GM12878 (cell line): ENCODE results near the gene TBCE. TPM values are rescaled to one million over a fixed set of nuclear protein-coding genes. Genes with fewer than 3 reads are reported as not detected.
A peak's percentile ranks its signal among the peaks of the same experiment; 100 is the strongest.

Source experiments
- ATF7 ChIP-seq: fragments of 450-650 bp; IDR thresholded peaks from 2 replicates; pipeline ENCODE4 v1.6.1; 2016; ENCODE audit warnings: low read depth, mild to moderate bottlenecking
- BHLHE40 ChIP-seq, 2 experiments: fragments of 450-650 bp in 1 of 2; IDR thresholded peaks; 2 replicates each; pipeline ENCODE4 v1.6.1; 2011 to 2017; ENCODE audit warnings: low read depth in 2 of 2, borderline replicate concordance in 1 of 2, improper control_type of control experiment in 1 of 2, low read length in 1 of 2, mild to moderate bottlenecking in 1 of 2
- EED ChIP-seq: sonication (generic); IDR thresholded peaks from 2 replicates; pipeline ENCODE4 v1.6.1; 2016; ENCODE audit warnings: antibody characterized with exemption, low read depth
- IKZF2 ChIP-seq, 2 experiments: fragments of 450-650 bp; IDR thresholded peaks; 2 replicates each; pipeline ENCODE4 v1.6.1; 2017; ENCODE audit warnings: mild to moderate bottlenecking in 2 of 2, moderate library complexity in 2 of 2
- PML ChIP-seq: IDR thresholded peaks from 2 replicates; pipeline ENCODE4 v1.6.1; 2012; ENCODE audit warnings: low read length, inconsistent platforms
- SMAD5 ChIP-seq: IDR thresholded peaks from 2 replicates; pipeline ENCODE4 v1.6.1; 2016; ENCODE audit warnings: antibody characterized with exemption, low read depth
- TCF3 ChIP-seq: IDR thresholded peaks from 2 replicates; pipeline ENCODE4 v1.6.1; 2012; ENCODE audit warnings: low read depth, mild to moderate bottlenecking, low read length, borderline replicate concordance; ENCODE audit not compliant: insufficient read depth
- ZNF274 ChIP-seq: IDR thresholded peaks from one replicate; pipeline ENCODE4 v1.8.0; 2011; ENCODE audit not compliant: insufficient read length, insufficient read depth
- polyA plus RNA-seq, 11 experiments: library from polyadenylated mRNA; depleted of rRNA in 4 of 11; unstranded in 6 of 11; stranded (reverse) in 5 of 11; fragments of >200 nt; fragmentation: Nextera tagmentation in 4 of 11; fragmentation: Illumina TruSeq in 1 of 11; extraction: Ambion mirVana in 4 of 11; extraction: Trizol in 1 of 11; gene quantifications; 1 replicate in 1 of 11; 2 replicates in 10 of 11; pipeline versions ENCODE4 v1.2.1 to v1.2.3, GENCODE V29; 2011 to 2016; ENCODE audit warnings: inconsistent platforms in 2 of 11, missing spikeins in 2 of 11, low read depth in 1 of 11
- total RNA-seq, 4 experiments: library from RNA; depleted of rRNA in 3 of 4; stranded (reverse); fragments of >200 nt in 3 of 4; fragmentation: Illumina TruSeq in 1 of 4; extraction: Trizol in 1 of 4; gene quantifications; 2 replicates each; pipeline versions ENCODE4 v1.2.1 to v1.2.3, GENCODE V29; 2013 to 2021
- TF ChIP-seq, protein P1 (sequence below): IDR thresholded peaks from 2 replicates; pipeline ENCODE4 v1.6.1; 2012; ENCODE audit warnings: low read depth, low read length, improper control_type of control experiment
- TF ChIP-seq, protein P2 (sequence below): fragments of 450-650 bp; conservative IDR thresholded peaks from 2 replicates; pipeline ENCODE4 v1.6.1; 2017; ENCODE audit warnings: mild to moderate bottlenecking, moderate library complexity

TBCE gene
- total and polyA plus RNA-seq, 10 of the 15 experiments (the other 5 are each of a cell fraction or from before 2014, with no cell fraction given), result 22.7 to 48.7 (median 29.2) TPM

DNA sequence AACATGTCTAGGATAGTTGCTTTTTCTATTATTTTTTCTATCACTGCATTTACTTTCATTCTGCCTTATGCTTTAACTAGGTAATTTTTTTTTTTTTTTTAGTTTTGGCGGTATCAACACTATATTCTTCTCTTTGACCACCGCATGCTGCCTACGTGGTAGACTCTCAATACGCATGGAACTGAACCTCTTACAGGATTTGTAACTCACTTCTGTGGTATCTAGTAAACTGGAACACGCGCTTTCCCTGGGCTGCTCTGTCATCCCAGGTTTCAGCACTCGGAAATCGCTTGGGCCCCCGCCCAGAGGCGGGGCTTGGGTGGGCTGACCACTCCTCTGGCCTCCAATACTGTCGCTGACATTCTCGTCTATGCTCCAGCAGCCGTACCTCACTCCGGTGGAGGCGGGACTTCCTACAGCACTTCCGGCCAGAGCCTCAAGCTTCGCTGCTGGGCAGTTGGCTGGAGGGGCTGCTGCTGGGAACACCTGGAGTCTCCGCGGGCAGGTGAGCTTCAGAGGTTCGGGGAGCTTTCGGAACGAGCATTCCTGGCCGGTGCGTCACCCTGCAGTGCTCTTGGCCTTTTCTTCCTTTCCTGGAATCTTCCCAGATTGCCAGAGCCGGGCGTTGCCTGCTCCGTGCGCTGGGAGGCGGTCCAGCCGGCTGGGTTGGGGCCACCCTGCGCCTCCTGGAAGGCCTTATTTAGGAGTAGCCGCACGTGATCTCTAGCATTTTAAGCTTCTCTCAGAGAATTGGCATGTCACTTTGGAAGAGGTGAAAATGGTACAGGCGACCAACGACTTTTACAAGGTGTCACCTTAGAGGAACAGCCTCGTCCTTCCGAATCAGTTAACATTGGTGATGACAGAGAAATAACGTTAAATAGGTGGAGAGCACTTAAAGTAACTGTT lies at the start of gene TBCE (continued):
- peak; percentile 56 for TF ChIP-seq EED
- no peak for TF ChIP-seq TCF3
- TF ChIP-seq IKZF2 (IDR thresholded peaks at IDR 0.05), result peak; percentile 33 to 42; a peak in 1 of 4 replicates
- TF ChIP-seq BHLHE40 (IDR thresholded peaks at IDR 0.05; ENCODE audit: borderline replicate concordance in 1 of 2, low read depth in 2 of 2, low read length in 1 of 2), result peak; percentile 83 to 90
- peak; percentile 59; the same call in 1 of the 2 replicates for TF ChIP-seq PML
- no peak for TF ChIP-seq ZNF274
- peak; percentile 86; the same call in 1 of the 2 replicates for TF ChIP-seq SMAD5
- peak; percentile 10; the same call in 1 of the 2 replicates for TF ChIP-seq ATF7
- TF ChIP-seq, protein P1, sequence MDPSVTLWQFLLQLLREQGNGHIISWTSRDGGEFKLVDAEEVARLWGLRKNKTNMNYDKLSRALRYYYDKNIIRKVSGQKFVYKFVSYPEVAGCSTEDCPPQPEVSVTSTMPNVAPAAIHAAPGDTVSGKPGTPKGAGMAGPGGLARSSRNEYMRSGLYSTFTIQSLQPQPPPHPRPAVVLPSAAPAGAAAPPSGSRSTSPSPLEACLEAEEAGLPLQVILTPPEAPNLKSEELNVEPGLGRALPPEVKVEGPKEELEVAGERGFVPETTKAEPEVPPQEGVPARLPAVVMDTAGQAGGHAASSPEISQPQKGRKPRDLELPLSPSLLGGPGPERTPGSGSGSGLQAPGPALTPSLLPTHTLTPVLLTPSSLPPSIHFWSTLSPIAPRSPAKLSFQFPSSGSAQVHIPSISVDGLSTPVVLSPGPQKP, result peak; percentile 38; the same call in 1 of the 2 replicates
- TF ChIP-seq, protein P2, sequence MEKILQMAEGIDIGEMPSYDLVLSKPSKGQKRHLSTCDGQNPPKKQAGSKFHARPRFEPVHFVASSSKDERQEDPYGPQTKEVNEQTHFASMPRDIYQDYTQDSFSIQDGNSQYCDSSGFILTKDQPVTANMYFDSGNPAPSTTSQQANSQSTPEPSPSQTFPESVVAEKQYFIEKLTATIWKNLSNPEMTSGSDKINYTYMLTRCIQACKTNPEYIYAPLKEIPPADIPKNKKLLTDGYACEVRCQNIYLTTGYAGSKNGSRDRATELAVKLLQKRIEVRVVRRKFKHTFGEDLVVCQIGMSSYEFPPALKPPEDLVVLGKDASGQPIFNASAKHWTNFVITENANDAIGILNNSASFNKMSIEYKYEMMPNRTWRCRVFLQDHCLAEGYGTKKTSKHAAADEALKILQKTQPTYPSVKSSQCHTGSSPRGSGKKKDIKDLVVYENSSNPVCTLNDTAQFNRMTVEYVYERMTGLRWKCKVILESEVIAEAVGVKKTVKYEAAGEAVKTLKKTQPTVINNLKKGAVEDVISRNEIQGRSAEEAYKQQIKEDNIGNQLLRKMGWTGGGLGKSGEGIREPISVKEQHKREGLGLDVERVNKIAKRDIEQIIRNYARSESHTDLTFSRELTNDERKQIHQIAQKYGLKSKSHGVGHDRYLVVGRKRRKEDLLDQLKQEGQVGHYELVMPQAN, result peak; percentile 80
